HEK293 (cell line): Measurements from ENCODE around the gene OBSCN.

ENCODE experiments used
- CTCF ChIP-seq: fragments of 450-650 bp; formaldehyde crosslinking; IDR thresholded peaks from 2 replicates; pipeline ENCODE4 v1.5.1; 2016; ENCODE audit warnings: missing biosample characterization, missing genetic modification characterization
- REST ChIP-seq: fragments of 450-650 bp; formaldehyde crosslinking; IDR thresholded peaks from 2 replicates; pipeline ENCODE4 v1.5.1; 2016; ENCODE audit warnings: missing biosample characterization, missing genetic modification characterization
- ZNF544 ChIP-seq: fragments of 450-650 bp; formaldehyde crosslinking; IDR thresholded peaks from 2 replicates; pipeline ENCODE4 v1.5.0; 2017; ENCODE audit warnings: missing biosample characterization, missing genetic modification characterization
- ZNF555 ChIP-seq: fragments of 450-650 bp; formaldehyde crosslinking; conservative IDR thresholded peaks from 2 replicates; pipeline ENCODE4 v1.5.1; 2017; ENCODE audit warnings: missing biosample characterization, mild to moderate bottlenecking, missing genetic modification characterization, inconsistent platforms

GRCh38 chr1:228180271-228180958 is 27.4 kb upstream of the OBSCN start:
- TF ChIP-seq REST (tag by site-specific recombination) = no peak
- no peak for TF ChIP-seq ZNF544 (tag by site-specific recombination)
- TF ChIP-seq CTCF (tag by site-specific recombination) = 0 out of 2 replicates have a peak, but pooled peaks have one; percentile 13
- no peak for TF ChIP-seq ZNF555
